Measurements from ENCODE around the gene USP48.

Gene USP48

DNA sequence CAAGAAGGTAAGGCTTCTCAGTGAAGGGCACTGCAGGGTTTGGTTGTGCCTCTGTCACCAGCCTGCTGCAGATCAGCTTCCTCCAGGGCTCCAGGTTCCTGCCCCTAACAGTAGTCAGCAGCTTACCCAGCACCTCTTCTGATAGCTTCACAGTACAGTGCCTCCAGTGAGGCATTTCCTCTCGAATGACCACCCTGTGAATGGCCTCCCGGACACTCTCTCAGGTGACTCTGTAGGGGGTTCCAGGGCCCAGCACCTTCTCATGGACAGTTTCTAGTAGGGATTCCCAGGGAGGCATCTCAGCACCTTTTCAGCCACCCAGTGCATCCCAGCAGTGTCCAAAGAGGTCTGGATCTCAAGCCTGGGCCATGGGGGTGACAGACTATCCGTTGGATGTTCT is 28.4 kb downstream of the USP48 start:
- Histone ChIP-seq H3K9me3 (replicated peaks in 1 of 2; ENCODE audit: control insufficient read depth in 2 of 2, insufficient read depth in 1 of 2, low read depth in 1 of 2, low read length in 2 of 2) (no peaks in the 10 kb centered on the region), H2AFZ (ENCODE audit: low read length) (no peak overlapping the region), H2BK15ac (ENCODE audit: low read length) (no peak overlapping the region), H3K79me1 (ENCODE audit: low read depth, low read length) (peaks cover 5% of the 10 kb centered on the region), H4K91ac (ENCODE audit: low read depth, low read length, poor library complexity) (no peak overlapping the region), H3K9ac (ENCODE audit: low read depth, low read length, poor library complexity) (no peak overlapping the region), H3K4me2 (ENCODE audit: insufficient read depth, low read length, poor library complexity, severe bottlenecking) (no peak overlapping the region), H3K4ac (ENCODE audit: low read length) (no peak overlapping the region), H3K23ac (ENCODE audit: low read depth, low read length, poor library complexity) (no peak overlapping the region), H2AK5ac (ENCODE audit: low read depth, low read length) (no peak overlapping the region), H3K36me3 (replicated peaks in 1 of 2; ENCODE audit: control insufficient read depth in 2 of 2, insufficient read depth in 2 of 2, low read length in 2 of 2) (peaks cover 4 to 70% of the 10 kb centered on the region in 2 donors), H2BK12ac (ENCODE audit: low read length) (no peak overlapping the region), H3K27ac (replicated peaks; ENCODE audit: low read length) (no peak overlapping the region), H2BK5ac (ENCODE audit: low read length) (no peak overlapping the region), H3K18ac (ENCODE audit: low read length) (no peak overlapping the region), H3K4me3 (ENCODE audit: low read length in 2 of 2) (no peak overlapping the region), H2BK120ac (ENCODE audit: low read depth, low read length) (no peak overlapping the region), H3K14ac (ENCODE audit: low read length) (no peak overlapping the region), H3K4me1 (ENCODE audit: control insufficient read depth in 2 of 2, insufficient read depth in 1 of 2, low read depth in 1 of 2, low read length in 2 of 2) (no peaks in the 10 kb centered on the region), H4K8ac (ENCODE audit: low read depth, low read length) (no peak overlapping the region), H3K27me3 (ENCODE audit: control insufficient read depth in 3 of 3, insufficient read depth in 3 of 3, low read depth in 1 of 3, low read length in 3 of 3) (no peaks in the 10 kb centered on the region)
- DNase-seq (ENCODE audit: low spot score) = no peak
- no CpG with 5 or more reads among the region's 3 CpGs for WGBS, 2 donors (ENCODE audit: extremely low coverage in 2 of 2, insufficient read length in 2 of 2, insufficient replicate concordance in 1 of 2)

DNA sequence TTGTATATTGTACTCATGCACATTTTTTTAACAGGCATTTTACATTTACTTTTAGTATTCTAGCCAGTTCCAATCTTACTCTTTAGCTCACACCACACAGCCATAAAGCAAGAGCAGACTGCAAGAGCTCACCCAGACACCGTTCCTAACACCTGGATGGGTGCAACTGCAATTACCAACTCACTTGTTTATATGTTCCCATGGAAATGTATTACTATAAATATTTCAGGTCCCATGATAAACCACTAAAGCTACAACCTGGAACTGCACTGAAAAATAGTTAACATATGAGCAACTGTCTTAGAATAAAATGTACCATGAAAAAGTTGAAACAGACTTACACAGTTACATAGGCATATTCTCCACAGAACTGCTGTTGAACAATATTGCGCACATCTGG is 30.8 kb downstream of the USP48 start:
- no peak overlapping the region for H2BK5ac ChIP-seq (ENCODE audit: low read length)
- H3K79me1 ChIP-seq (ENCODE audit: low read depth, low read length) = no peaks in the 10 kb centered on the region
- H3K27me3 ChIP-seq (ENCODE audit: control insufficient read depth in 3 of 3, insufficient read depth in 3 of 3, low read depth in 1 of 3, low read length in 3 of 3) = no peaks in the 10 kb centered on the region
- H3K9me3 ChIP-seq (replicated peaks in 1 of 2; ENCODE audit: control insufficient read depth in 2 of 2, insufficient read depth in 1 of 2, low read depth in 1 of 2, low read length in 2 of 2) = no peaks in the 10 kb centered on the region
- no peak overlapping the region for H2AFZ ChIP-seq (ENCODE audit: low read length)
- H2BK120ac ChIP-seq (ENCODE audit: low read depth, low read length) = no peak overlapping the region
- H3K14ac ChIP-seq (ENCODE audit: low read length) = no peak overlapping the region
- H3K27ac ChIP-seq (replicated peaks; ENCODE audit: low read length) = no peak overlapping the region
- no peaks in the 10 kb centered on the region for H3K4me1 ChIP-seq (ENCODE audit: control insufficient read depth in 2 of 2, insufficient read depth in 1 of 2, low read depth in 1 of 2, low read length in 2 of 2)
- H2AK5ac ChIP-seq (ENCODE audit: low read depth, low read length) = no peak overlapping the region
- no peak overlapping the region for H3K4me3 ChIP-seq (ENCODE audit: low read length in 2 of 2)
- H2BK15ac ChIP-seq (ENCODE audit: low read length) = no peak overlapping the region
- H3K9ac ChIP-seq (ENCODE audit: low read depth, low read length, poor library complexity) = no peak overlapping the region
- H3K4me2 ChIP-seq (ENCODE audit: insufficient read depth, low read length, poor library complexity, severe bottlenecking) = no peak overlapping the region
- WGBS, 2 donors (ENCODE audit: extremely low coverage in 2 of 2, insufficient read length in 2 of 2, insufficient replicate concordance in 1 of 2) = no CpG with 5 or more reads among the region's 2 CpGs
- no peak overlapping the region for H3K4ac ChIP-seq (ENCODE audit: low read length)
- H3K23ac ChIP-seq (ENCODE audit: low read depth, low read length, poor library complexity) = no peak overlapping the region
- no peak overlapping the region for H4K91ac ChIP-seq (ENCODE audit: low read depth, low read length, poor library complexity)
- no peak overlapping the region for H3K18ac ChIP-seq (ENCODE audit: low read length)
- no peak for DNase-seq (ENCODE audit: low spot score)
- no peak overlapping the region for H4K8ac ChIP-seq (ENCODE audit: low read depth, low read length)
- H2BK12ac ChIP-seq (ENCODE audit: low read length) = no peak overlapping the region
- H3K36me3 ChIP-seq (replicated peaks in 1 of 2; ENCODE audit: control insufficient read depth in 2 of 2, insufficient read depth in 2 of 2, low read length in 2 of 2) = peaks cover 7 to 87% of the 10 kb centered on the region in 2 donors

GRCh38 chr1:21751281-21751680 is 31.7 kb downstream of the USP48 start:
- no peak overlapping the region for H2BK120ac ChIP-seq (ENCODE audit: low read depth, low read length)
- H3K4me2 ChIP-seq (ENCODE audit: insufficient read depth, low read length, poor library complexity, severe bottlenecking) = no peak overlapping the region
- no peak overlapping the region for H3K9ac ChIP-seq (ENCODE audit: low read depth, low read length, poor library complexity)
- H3K27ac ChIP-seq (replicated peaks; ENCODE audit: low read length) = no peak overlapping the region
- no CpG with 5 or more reads among the region's 2 CpGs for WGBS, 2 donors (ENCODE audit: extremely low coverage in 2 of 2, insufficient read length in 2 of 2, insufficient replicate concordance in 1 of 2)
- no peaks in the 10 kb centered on the region for H3K9me3 ChIP-seq (replicated peaks in 1 of 2; ENCODE audit: control insufficient read depth in 2 of 2, insufficient read depth in 1 of 2, low read depth in 1 of 2, low read length in 2 of 2)
- no peak overlapping the region for H4K8ac ChIP-seq (ENCODE audit: low read depth, low read length)
- H3K4me1 ChIP-seq (ENCODE audit: control insufficient read depth in 2 of 2, insufficient read depth in 1 of 2, low read depth in 1 of 2, low read length in 2 of 2) = no peaks in the 10 kb centered on the region
- no peak overlapping the region for H3K23ac ChIP-seq (ENCODE audit: low read depth, low read length, poor library complexity)
- H3K14ac ChIP-seq (ENCODE audit: low read length) = no peak overlapping the region
- no peak overlapping the region for H2BK12ac ChIP-seq (ENCODE audit: low read length)
- no peak overlapping the region for H2AK5ac ChIP-seq (ENCODE audit: low read depth, low read length)
- no peak overlapping the region for H2BK15ac ChIP-seq (ENCODE audit: low read length)
- no peak overlapping the region for H3K18ac ChIP-seq (ENCODE audit: low read length)
- no peak overlapping the region for H4K91ac ChIP-seq (ENCODE audit: low read depth, low read length, poor library complexity)
- no peak overlapping the region for H2AFZ ChIP-seq (ENCODE audit: low read length)
- H2BK5ac ChIP-seq (ENCODE audit: low read length) = no peak overlapping the region
- H3K4ac ChIP-seq (ENCODE audit: low read length) = no peak overlapping the region
- H3K36me3 ChIP-seq (replicated peaks in 1 of 2; ENCODE audit: control insufficient read depth in 2 of 2, insufficient read depth in 2 of 2, low read length in 2 of 2) = peaks cover 7 to 89% of the 10 kb centered on the region in 2 donors
- no peaks in the 10 kb centered on the region for H3K27me3 ChIP-seq (ENCODE audit: control insufficient read depth in 3 of 3, insufficient read depth in 3 of 3, low read depth in 1 of 3, low read length in 3 of 3)
- no peak overlapping the region for H3K4me3 ChIP-seq (ENCODE audit: low read length in 2 of 2)
- no peak for DNase-seq (ENCODE audit: low spot score)
- no peaks in the 10 kb centered on the region for H3K79me1 ChIP-seq (ENCODE audit: low read depth, low read length)

DNA sequence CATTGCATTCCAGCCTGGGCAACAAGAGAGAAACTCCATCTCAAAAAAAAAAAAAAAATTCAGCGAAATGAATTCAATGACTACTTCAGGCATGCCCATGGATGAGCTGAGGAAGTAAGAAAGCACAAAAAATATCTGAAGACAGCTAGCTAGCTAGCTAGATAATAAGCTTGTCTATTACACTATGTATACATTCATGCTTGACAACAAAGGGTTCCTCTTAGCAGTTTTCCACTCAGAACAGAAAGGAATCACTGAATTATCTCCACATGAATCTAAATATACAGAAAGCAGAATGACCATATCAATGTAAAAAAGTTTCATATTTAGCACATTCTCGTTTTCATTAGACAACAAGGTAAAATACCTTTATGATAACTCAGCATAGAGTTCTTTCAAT is 32.1 kb downstream of the USP48 start:
- no peak overlapping the region for H3K9ac ChIP-seq (ENCODE audit: low read depth, low read length, poor library complexity)
- H3K36me3 ChIP-seq (replicated peaks in 1 of 2; ENCODE audit: control insufficient read depth in 2 of 2, insufficient read depth in 2 of 2, low read length in 2 of 2) = peaks cover 7 to 89% of the 10 kb centered on the region in 2 donors

More for the DNA sequence above, 32.1 kb downstream of the USP48 start:
- no peak overlapping the region for H2BK120ac ChIP-seq (ENCODE audit: low read depth, low read length)
- no peak overlapping the region for H2AK5ac ChIP-seq (ENCODE audit: low read depth, low read length)
- no peak overlapping the region for H3K4me3 ChIP-seq (ENCODE audit: low read length in 2 of 2)
- no peak overlapping the region for H3K27ac ChIP-seq (replicated peaks; ENCODE audit: low read length)
- no peaks in the 10 kb centered on the region for H3K9me3 ChIP-seq (replicated peaks in 1 of 2; ENCODE audit: control insufficient read depth in 2 of 2, insufficient read depth in 1 of 2, low read depth in 1 of 2, low read length in 2 of 2)
- no peak overlapping the region for H2BK5ac ChIP-seq (ENCODE audit: low read length)
- H3K18ac ChIP-seq (ENCODE audit: low read length) = no peak overlapping the region
- no peak overlapping the region for H3K4me2 ChIP-seq (ENCODE audit: insufficient read depth, low read length, poor library complexity, severe bottlenecking)
- no peaks in the 10 kb centered on the region for H3K27me3 ChIP-seq (ENCODE audit: control insufficient read depth in 3 of 3, insufficient read depth in 3 of 3, low read depth in 1 of 3, low read length in 3 of 3)
- no CpG with 5 or more reads among the region's 2 CpGs for whole genome bisulfite sequencing, 2 donors (ENCODE audit: extremely low coverage in 2 of 2, insufficient read length in 2 of 2, insufficient replicate concordance in 1 of 2)
- H3K79me1 ChIP-seq (ENCODE audit: low read depth, low read length) = no peaks in the 10 kb centered on the region
- H4K91ac ChIP-seq (ENCODE audit: low read depth, low read length, poor library complexity) = no peak overlapping the region
- H3K14ac ChIP-seq (ENCODE audit: low read length) = no peak overlapping the region
- no peaks in the 10 kb centered on the region for H3K4me1 ChIP-seq (ENCODE audit: control insufficient read depth in 2 of 2, insufficient read depth in 1 of 2, low read depth in 1 of 2, low read length in 2 of 2)
- no peak overlapping the region for H3K4ac ChIP-seq (ENCODE audit: low read length)
- no peak for DNase-seq (ENCODE audit: low spot score)
- no peak overlapping the region for H2AFZ ChIP-seq (ENCODE audit: low read length)
- no peak overlapping the region for H4K8ac ChIP-seq (ENCODE audit: low read depth, low read length)
- no peak overlapping the region for H2BK15ac ChIP-seq (ENCODE audit: low read length)
- no peak overlapping the region for H2BK12ac ChIP-seq (ENCODE audit: low read length)
- no peak overlapping the region for H3K23ac ChIP-seq (ENCODE audit: low read depth, low read length, poor library complexity)
